NK-92 (cell line): ENCODE results near the gene OR5C1.
"Not testable (repeated sequence)": the region's sequence is repeated elsewhere in the genome, so short reads cannot be mapped to it uniquely, and the experiment has no call there.

Experiments used
- DNase-seq: peaks from one replicate; lab custom pipeline; 2025; ENCODE audit not compliant: unreplicated experiment; lab: John Stamatoyannopoulos, UW

Gene OR5C1

DNA sequence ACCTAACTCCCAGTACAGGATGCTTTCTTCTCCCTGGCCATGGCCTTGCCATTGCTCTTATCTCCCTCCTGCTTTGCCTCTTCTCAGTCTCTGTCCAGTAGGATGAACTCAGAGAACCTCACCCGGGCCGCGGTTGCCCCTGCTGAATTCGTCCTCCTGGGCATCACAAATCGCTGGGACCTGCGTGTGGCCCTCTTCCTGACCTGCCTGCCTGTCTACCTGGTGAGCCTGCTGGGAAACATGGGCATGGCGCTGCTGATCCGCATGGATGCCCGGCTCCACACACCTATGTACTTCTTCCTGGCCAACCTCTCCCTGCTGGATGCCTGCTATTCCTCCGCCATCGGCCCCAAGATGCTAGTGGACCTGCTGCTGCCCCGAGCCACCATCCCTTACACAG lies at the start of gene OR5C1:
TSS of gene OR5C1 (plus strand) at position 103 of the 400 bp plus-strand sequence. CDS start at position 103, 0 bp downstream.
- no peak for DNase-seq

DNA sequence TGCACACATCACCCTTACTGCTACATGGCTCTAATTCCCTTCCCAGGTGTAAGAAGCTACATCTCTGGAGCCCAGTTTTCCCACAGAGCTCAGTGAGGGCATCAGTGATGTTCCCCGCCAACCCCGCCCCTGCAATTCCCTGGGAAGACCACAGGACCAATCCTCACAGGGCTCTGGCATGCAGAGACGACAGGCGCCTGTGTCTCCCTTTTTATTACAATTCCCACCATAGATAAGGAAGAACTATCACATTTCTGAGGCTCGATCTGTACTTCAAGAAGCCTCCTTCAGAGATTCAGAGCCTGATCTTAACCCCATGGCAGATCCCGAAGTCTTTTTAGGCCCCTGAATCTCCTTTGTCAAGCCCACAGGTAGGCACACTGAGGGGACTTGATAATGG lies 46.7 kb upstream of the OR5C1 start, which contains the start of gene OR1L6:
TSS of gene OR1L6 (plus strand) at position 301 of the 400 bp plus-strand sequence. CDS start 7,545 bp downstream, outside the sequence.
- no peak for DNase-seq

DNA sequence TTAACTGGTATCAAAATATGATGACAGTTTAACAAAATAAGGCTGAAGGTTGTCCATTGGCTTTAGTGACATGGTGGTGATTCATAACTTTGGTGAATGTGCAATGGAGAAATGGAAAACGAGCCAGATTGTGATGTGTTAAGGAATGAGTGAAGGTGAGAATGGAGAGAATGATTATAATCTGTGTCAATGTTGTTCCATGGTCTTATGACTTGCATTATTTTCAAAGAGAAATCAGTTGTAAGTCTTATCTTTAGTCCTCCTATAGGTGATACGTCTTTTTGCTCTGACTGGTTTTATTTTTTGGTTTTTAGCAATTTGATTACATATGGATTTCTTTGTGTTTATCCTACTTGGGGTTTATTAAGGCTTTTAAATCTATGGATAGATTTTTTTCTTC lies 33.9 kb upstream of the OR5C1 start:
- no peak for DNase-seq

DNA sequence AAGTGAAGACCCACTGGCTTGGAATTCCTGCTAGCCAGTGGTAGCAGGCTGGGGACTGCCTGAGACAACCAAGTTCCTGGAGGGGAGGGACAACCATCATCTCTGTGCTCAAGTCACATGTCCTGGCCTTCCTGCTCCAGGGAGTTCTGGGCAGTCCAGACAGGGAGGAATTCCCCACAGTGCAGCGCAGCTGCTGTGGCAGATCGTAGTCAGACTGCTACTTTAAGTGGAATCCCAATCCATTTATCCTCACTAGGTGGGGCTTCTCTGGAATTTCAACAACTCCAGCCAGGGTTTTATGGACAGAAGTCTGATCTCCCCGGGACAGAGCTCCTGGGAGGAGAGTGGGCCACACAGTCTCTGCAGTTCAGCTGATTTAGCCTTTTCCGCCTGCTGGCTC lies 20.9 kb upstream of the OR5C1 start:
- no peak for DNase-seq

DNA sequence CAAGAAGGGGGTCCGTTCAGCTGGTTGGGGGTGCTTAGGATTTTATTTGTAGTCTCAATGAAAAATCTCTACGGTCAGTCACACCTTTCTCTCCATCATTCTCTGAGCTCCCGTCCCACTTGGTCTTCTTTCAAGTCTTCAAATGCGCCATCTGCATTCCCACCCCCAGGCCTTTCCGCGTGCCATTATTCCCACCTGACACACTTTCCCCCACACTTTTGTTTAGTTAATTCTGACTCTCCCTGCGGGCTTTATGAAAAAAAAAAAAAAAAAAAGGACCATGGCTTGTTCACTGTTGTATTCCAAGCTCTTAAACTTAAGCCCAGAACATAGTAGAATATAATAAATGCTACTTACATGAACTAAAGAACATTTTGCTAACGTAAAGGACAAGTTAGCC lies 11.7 kb upstream of the OR5C1 start:
- no peak for DNase-seq

DNA sequence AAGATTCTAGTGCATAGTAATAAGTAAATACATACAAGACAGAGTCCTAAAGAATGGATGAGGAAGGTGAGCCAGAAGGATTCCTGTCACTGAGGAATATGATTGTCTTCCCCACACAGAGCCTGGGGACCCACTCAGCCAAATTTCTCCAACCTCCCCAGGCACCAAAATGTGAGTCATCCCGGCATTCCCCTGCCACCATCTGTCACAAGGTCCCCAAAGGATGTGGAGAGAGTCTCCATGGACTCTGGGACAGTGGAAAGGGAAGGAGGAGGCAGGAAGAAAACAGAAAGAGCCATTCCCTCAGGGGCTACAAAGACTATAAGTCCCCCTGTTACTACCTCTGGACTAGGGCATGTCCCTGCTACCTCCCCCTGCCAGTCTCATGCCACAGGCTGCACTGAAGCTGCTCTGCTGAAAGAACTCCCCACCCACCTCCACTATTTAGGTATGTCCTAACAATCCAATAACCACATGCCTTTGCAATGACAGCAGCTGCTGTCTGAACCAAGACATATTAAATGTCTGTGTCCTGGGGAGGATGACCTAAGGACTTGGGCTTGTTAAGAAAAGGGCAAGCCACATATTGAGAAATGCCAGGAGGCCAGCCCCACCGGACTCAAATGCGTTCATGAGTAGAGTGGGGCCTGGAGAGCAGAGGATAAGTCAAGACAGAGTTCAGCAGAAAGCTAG lies 10.7 kb upstream of the OR5C1 start:
- no peak for DNase-seq

DNA sequence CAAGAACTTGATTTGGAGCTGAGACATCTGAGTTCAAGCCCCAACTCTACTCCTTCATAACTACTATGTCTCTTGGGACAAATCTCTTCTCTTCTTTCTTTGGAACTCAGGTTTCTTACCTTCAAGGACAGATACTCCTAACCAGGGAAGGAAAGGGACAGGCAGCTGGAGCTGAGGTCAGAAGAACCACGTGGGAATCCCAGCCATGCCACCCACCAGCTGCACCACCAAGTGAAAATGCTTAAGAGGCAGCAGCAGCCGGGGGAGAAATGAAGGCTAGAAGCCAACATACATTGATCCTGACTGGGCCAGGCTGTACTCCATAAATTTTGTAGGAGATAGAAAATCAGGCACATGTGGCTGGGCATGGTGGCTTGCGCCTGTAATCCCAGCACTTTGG lies 9.6 kb upstream of the OR5C1 start:
- no peak for DNase-seq

DNA sequence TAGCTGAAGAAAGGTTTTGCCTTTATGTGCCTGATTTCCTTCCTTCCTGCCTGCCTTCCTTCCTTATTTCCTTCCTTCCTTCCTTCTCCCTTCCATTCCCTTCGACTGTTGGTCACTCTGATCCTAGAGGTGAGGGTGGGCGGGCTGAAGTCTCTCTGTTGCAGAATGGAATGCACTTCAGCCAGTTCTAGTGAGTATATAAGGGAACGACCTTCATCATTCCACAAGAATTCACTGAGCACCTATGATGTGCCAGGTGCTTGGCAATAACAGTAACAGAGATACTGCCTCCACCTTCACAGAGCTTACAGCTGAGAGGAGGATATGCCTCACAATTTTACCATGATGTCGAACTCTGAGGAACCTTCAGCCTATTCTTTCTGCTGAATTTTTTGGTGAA lies 8.7 kb upstream of the OR5C1 start:
- DNase-seq: no peak

DNA sequence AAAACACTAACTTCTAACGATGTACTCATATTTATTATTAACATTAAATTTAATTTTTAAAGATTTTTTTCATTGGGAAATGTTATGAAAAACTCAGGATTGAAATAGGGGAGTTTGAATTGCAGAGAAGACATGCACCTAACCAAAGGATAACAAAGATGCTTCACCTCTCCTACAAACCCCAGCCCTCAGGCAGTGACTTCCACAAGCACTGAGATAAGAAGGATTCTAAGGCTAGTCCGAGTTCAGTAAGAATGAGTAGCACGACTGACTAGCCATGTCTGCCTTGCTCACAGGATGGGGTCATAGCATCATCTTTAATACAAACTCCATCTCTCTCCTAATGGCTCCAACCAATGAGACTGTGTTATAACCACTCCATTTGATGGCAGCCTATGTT lies 7.1 kb upstream of the OR5C1 start:
- no peak for DNase-seq

DNA sequence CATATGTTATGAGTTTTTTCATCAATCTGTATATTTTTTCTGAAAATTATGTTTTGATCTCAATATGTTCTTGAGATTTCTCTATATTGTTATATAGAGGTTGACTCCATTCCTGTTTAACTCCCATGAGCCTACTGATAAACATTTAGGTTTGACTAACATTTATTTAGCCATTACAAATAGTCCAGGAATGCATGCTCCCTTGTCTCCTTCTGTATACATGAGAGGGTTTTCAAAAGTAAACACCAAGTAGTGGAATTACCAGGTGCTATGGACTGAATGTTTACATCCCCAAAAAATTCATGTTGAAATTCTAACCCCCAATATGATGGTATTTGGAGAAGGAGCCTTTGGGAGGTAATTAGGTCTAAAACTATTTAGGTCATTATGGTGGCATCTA lies 3.5 kb upstream of the OR5C1 start:
- DNase-seq: no peak

DNA sequence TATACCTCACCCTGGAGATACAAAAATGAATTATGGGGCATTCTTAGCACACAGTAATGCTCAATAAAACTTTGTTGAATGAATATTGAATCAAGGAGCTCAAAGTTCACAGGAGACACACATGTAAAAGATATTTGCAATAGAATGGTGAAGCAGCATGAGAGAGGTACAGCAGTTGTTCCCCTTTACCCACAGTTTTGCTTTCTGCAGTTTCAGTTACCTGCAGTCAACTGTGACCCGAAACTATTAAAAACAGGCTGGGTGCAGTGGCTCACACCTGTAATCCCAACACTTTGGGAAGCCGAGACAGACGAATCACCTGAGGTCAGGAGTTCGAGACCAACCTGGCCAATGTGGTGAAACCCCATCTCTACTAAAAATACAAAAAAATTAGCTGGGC lies 2.4 kb upstream of the OR5C1 start:
- no peak for DNase-seq

DNA sequence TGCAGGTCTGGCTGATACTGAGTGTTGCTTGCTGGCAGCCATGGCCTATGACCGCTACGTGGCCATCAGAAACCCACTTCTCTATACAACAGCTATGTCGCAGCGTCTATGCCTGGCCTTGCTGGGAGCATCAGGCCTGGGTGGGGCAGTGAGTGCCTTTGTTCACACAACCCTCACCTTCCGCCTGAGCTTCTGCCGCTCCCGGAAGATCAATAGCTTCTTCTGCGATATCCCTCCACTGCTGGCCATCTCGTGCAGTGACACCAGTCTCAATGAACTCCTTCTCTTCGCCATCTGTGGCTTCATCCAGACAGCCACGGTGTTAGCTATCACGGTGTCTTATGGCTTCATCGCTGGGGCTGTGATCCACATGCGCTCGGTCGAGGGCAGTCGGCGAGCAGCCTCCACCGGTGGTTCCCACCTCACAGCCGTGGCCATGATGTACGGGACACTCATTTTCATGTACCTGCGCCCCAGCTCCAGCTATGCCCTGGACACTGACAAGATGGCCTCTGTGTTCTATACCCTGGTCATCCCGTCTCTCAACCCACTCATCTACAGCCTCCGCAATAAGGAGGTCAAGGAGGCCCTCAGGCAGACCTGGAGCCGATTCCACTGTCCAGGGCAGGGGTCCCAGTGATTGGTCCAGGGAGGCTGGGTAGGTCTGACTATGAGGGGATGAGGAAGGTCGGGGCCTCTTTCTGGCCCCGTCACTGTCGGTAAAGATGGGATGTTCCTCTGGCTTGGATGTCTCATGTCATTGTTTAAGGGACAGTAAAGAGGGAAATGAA lies 718 bp downstream of the OR5C1 start:
- DNase-seq: no peak

DNA sequence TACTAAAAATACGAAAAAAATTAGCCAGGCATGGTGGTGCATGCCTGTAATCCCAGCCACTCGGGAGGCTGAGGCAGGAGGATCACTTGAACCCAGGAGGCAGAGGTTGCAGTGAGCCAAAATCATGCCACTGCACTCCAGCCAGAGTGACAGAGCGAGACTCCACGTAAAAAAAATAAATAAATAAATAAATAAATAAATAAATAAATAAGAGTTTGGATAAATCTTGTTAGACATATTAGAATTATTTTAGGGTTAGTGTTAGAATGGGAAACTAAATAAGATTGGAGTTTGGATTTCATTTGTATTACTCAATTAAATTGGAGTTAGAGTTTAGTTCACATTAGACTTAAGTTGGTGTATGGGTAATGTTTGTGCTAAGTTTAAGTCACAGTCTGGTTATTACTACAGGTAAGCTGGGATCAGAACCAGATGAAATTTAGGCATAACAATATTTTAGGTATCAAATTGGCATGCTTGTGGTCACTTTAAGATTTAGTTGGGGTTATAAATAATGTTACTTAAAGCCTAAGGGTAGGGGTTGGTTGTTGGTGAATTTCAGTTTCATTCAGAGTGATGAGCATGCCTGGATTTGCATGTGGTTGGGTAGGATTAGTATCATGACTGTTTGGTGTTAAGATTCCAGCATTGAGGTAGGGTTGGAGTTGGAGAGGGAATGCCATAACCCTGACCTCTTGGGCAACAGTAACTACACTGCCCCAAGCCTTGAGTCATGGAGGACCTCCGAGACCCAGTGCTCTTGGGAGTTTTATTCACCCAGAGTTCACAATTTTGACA lies 3.3 kb downstream of the OR5C1 start:
- no peak for DNase-seq

DNA sequence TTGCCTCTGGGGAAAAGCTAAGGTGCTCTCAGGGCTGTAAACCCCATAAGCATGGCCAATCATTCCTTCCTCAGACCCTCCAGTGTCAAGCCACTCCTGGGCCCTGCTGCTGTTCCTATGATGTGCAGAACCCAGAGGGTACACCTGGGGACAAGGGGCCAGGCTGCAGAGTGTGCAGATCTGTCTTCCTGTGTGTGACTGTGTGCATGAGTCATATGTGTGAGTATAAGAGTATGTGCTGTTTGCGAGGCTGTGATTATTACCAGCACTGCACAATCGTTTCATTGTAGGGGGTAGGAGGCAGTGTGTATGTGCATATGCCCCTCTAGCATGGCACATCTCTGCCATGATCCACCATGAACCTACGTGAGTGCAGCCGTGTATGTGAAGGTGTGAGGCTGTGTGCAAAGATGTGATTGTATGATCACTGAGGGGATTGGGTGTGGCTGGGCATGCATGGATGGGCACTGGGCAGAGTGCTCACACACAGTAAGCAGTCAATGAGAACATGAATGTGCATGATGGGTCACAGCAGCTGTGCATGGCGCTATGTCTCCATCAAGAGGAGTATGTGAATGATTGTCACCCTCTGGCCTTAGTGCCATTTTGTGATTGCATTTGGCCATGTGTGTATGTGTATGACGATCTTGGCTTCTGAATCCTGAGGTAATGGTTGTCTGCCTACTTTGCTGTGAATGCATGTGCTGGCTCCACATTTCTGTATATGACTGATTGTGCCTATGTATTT lies 8.8 kb downstream of the OR5C1 start:
- no peak for DNase-seq

DNA sequence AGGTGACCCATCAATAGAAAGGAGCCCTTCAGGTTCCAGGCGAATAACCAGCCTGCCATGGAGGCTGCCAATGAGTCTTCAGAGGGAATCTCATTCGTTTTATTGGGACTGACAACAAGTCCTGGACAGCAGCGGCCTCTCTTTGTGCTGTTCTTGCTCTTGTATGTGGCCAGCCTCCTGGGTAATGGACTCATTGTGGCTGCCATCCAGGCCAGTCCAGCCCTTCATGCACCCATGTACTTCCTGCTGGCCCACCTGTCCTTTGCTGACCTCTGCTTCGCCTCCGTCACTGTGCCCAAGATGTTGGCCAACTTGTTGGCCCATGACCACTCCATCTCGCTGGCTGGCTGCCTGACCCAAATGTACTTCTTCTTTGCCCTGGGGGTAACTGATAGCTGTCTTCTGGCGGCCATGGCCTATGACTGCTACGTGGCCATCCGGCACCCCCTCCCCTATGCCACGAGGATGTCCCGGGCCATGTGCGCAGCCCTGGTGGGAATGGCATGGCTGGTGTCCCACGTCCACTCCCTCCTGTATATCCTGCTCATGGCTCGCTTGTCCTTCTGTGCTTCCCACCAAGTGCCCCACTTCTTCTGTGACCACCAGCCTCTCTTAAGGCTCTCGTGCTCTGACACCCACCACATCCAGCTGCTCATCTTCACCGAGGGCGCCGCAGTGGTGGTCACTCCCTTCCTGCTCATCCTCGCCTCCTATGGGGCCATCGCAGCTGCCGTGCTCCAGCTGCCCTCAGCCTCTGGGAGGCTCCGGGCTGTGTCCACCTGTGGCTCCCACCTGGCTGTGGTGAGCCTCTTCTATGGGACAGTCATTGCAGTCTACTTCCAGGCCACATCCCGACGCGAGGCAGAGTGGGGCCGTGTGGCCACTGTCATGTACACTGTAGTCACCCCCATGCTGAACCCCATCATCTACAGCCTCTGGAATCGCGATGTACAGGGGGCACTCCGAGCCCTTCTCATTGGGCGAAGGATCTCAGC lies 11.6 kb downstream of the OR5C1 start, which contains the start of gene OR1K1:
TSS of gene OR1K1 (plus strand) at position 58 of the 995 bp plus-strand sequence. CDS start at position 58, 0 bp downstream.
- DNase-seq: no peak

DNA sequence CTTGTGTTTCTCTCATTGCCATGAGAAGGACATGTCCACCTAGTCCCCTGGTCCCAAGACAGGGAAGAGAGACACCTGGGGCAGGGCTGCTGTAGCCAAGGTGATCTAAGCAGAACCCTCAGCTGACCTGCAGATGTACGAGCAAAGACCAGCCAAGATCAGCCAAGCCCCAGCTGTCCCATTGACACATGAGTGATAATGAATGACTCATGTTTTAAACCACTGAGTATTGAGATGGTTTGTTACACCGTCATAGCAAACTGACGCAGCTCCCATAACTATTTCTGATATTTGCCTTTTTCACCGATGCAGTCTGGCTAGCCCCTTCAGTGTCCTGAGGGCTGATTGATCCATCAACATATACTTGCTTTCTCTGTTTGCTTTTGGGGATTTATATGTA lies 17.9 kb downstream of the OR5C1 start:
- DNase-seq: no peak

DNA sequence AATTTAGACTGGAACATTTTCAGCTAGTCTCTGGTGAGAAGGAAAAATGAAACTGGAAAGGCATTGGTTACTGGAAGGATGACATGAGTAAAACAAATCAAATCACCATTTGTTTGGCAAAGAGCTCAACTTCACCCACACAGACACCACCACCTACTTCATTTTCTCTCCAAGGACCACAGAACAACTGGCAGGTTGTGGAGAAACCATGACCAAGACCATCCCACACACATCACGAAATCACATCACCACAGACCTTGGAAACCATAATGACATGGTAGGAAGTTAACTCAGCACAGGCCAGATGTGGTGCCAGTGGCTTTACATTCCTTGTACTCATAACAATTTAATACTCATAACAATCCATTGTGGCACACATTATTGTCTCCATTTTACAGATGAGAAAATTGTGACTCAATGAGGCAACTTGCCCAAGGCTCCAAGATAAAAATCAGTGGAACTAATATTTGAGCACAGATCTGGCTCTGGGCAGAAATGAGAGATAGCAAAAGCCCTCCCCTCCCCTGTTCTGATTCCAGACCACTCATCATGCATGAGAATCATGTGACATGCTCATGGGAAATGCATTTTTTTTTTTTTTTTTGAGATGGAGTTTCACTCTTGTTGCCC lies 18.7 kb downstream of the OR5C1 start:
- DNase-seq: no peak

DNA sequence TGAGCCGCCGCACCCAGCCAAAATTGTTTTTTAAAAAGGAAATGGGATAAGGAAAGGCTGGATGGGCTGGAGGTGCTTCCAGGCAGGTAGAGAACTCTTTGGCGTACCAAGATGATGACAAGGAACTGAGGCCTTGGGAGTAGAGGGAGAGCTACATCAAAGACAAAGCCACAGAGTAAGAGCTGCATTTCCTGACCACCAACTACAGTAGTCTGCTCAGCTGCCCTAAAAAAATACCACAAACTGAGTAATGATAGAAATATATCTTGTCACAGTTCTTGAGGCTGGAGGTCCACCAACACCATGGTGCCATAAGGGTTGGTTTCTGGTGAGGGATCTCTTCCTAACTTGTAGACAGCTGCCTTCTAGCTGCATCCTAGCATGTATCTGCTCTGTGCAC lies 19.4 kb downstream of the OR5C1 start:
- DNase-seq: no peak

DNA sequence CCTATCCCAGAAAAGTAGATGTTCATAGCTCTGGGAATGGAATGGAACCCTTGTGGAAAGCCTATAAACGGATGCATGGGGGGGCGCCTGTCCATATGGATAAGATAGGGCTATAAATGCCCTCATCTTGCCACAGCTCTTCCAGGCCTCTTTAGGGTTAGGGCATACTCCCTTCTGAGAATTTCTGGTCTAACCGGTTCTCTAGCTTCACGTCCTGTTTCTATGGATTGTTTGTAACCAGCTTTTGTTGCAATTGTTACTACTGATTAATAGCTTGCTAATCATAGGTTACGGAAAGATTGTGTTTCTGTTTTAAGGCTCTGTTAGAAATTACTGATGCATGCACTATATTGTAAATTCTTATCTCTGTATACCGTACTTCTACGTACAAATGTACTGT lies 20.5 kb downstream of the OR5C1 start:
- not testable (repeated sequence) for DNase-seq
